MM.1S (cell line): ENCODE results near the gene SLC38A11.

ENCODE experiments used
- EZH2 ChIP-seq: fragments of 300-600 bp; sonication (generic); optimal IDR thresholded peaks from 2 replicates; pipeline ENCODE3; 2017; ENCODE audit warnings: low read depth, mild to moderate bottlenecking, antibody characterized with exemption, low read length, mixed read lengths
- TF ChIP-seq, protein P1 (sequence below): fragments of 300-600 bp; sonication (generic); IDR thresholded peaks from 2 replicates; pipeline ENCODE4 v1.5.1; 2016; ENCODE audit warnings: antibody characterized with exemption, low read length, mixed read lengths

- TF ChIP-seq EZH2: no peak
- TF ChIP-seq, protein P1, sequence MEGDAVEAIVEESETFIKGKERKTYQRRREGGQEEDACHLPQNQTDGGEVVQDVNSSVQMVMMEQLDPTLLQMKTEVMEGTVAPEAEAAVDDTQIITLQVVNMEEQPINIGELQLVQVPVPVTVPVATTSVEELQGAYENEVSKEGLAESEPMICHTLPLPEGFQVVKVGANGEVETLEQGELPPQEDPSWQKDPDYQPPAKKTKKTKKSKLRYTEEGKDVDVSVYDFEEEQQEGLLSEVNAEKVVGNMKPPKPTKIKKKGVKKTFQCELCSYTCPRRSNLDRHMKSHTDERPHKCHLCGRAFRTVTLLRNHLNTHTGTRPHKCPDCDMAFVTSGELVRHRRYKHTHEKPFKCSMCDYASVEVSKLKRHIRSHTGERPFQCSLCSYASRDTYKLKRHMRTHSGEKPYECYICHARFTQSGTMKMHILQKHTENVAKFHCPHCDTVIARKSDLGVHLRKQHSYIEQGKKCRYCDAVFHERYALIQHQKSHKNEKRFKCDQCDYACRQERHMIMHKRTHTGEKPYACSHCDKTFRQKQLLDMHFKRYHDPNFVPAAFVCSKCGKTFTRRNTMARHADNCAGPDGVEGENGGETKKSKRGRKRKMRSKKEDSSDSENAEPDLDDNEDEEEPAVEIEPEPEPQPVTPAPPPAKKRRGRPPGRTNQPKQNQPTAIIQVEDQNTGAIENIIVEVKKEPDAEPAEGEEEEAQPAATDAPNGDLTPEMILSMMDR: no peak
Observed at GRCh38 chr2:164967361-164967760, 12.0 kb upstream of the SLC38A11 start.
